SKM-1 (cell line): ENCODE measurements around the gene TKTL1.
A peak's percentile ranks its signal among the peaks of the same experiment; 100 is the strongest.

Experiments
- DNase-seq: peaks from one replicate; lab custom pipeline; 2025; ENCODE audit not compliant: unreplicated experiment; lab: John Stamatoyannopoulos, UW

The TKTL1 gene

GRCh38 chrX:154373340-154374306 lies 78.0 kb downstream of the TKTL1 start:
- no peak for DNase-seq

- DNase-seq: no peak
These were observed 78.9 kb downstream of the TKTL1 start, which contains the start of gene FLNA for GRCh38 chrX:154374313-154375155. TSS of gene FLNA (minus strand) at chrX:154374634. CDS start at chrX:154371245, 3,389 bp downstream.

GRCh38 chrX:154375156-154375504 lies 79.5 kb downstream of the TKTL1 start:
- DNase-seq: no peak

GRCh38 chrX:154376774-154377173 lies 81.2 kb downstream of the TKTL1 start:
- DNase-seq: no peak

- no peak for DNase-seq
These were observed 82.6 kb downstream of the TKTL1 start for GRCh38 chrX:154378059-154378798.

GRCh38 chrX:154378799-154379568 lies 83.4 kb downstream of the TKTL1 start, which contains the start of gene EMD:
TSS of gene EMD (plus strand) at chrX:154379295. CDS start at chrX:154379485, 190 bp downstream.
- DNase-seq: peak; percentile 94

GRCh38 chrX:154379569-154379951 lies 84.0 kb downstream of the TKTL1 start:
- DNase-seq: no peak
